AG04449 (cell line): Measurements from ENCODE around the gene DVL1.

Source experiments
- CTCF ChIA-PET: fragments of 350-600 bp; formaldehyde crosslinking; extraction: SDS; loops from one replicate; lab custom pipeline; 2021; ENCODE audit warnings: antibody characterized with exemption; lab: Yijun Ruan, JAX
- POLR2A ChIA-PET: fragments of 400-600, 350-600 bp; formaldehyde crosslinking; extraction: SDS; loops from one replicate; lab custom pipeline; 2020; ENCODE audit warnings: antibody characterized with exemption, inconsistent platforms; lab: Yijun Ruan, JAX
- DNase-seq: peaks from one replicate; pipeline ENCODE4 v3.0.0-alpha.2; 2010; ENCODE audit warnings: low read depth, low spot score
- H3K4me3 ChIP-seq: 2 replicates; pipeline ENCODE4 v1.5.1; 2011; ENCODE audit warnings: low read depth, mild to moderate bottlenecking, control low read depth, low read length
- CTCF ChIP-seq: IDR thresholded peaks from one replicate; pipeline ENCODE4 v1.5.1; 2011; ENCODE audit warnings: mild to moderate bottlenecking, moderate library complexity, low read length, control low read depth, inconsistent platforms; ENCODE audit not compliant: insufficient read depth; ENCODE audit errors: missing control alignments

DVL1 gene

GRCh38 chr1:1377540-1378205 lies 28.5 kb upstream of the DVL1 start:
- POLR2A ChIA-PET = no interaction called here
- TF ChIP-seq CTCF = no peak
- DNase-seq = no peak
- no peak overlapping the region for H3K4me3 ChIP-seq
- CTCF ChIA-PET = interaction anchor here (1.4 to 1.5 kb wide), 2 partner anchors 21 to 128 kb away, joined by 3 to 7 read pairs; partner anchors contain the start of gene CCNL2

GRCh38 chr1:1376551-1377226 lies 27.5 kb upstream of the DVL1 start:
- CTCF ChIA-PET = interaction anchor here (1.9 to 9.3 kb wide), 2 partner anchors 11 to 32 kb away, joined by 7 to 138 read pairs; partner anchors contain the start of gene DVL1
- DNase-seq = no peak
- TF ChIP-seq CTCF = no peak
- POLR2A ChIA-PET = interaction anchor here (1.7 to 3.1 kb wide), 2 partner anchors 8 to 20 kb away, joined by 8 to 36 read pairs; partner anchors contain the start of gene CCNL2
- no peak overlapping the region for H3K4me3 ChIP-seq

GRCh38 chr1:1374929-1375662 lies 25.9 kb upstream of the DVL1 start, which contains the start of gene AURKAIP1:
Gene AURKAIP1 (minus strand): TSS chr1:1375207. CDS start chr1:1374756, 451 bp downstream.
- TF ChIP-seq CTCF = peak; percentile 67
- CTCF ChIA-PET = interaction anchor here (0.8 to 9.3 kb wide), 9 partner anchors 8 to 130 kb away, joined by 3 to 138 read pairs (median 7); partner anchors contain the start of genes CCNL2 and DVL1

GRCh38 chr1:1374589-1374928 lies 25.3 kb upstream of the DVL1 start:
- CTCF ChIA-PET = interaction anchor here (0.8 to 9.3 kb wide), 10 partner anchors 9 to 131 kb away, joined by 3 to 138 read pairs (median 6); partner anchors contain the start of genes CCNL2 and DVL1
- POLR2A ChIA-PET = interaction anchor here (0.7 to 3.1 kb wide), 12 partner anchors 10 to 33 kb away, joined by 3 to 36 read pairs (median 5); partner anchors contain the start of genes CCNL2, MRPL20 and MXRA8
- peak overlapping the region; percentile 85 for H3K4me3 ChIP-seq
- no peak for TF ChIP-seq CTCF
- no peak for DNase-seq

More at GRCh38 chr1:1374929-1375662, 25.9 kb upstream of the DVL1 start, which contains the start of gene AURKAIP1:
- DNase-seq = peak; percentile 97
- H3K4me3 ChIP-seq = peak within 1 kb of the TSS; percentile 85
- POLR2A ChIA-PET = interaction anchor here (0.7 to 3.1 kb wide), 15 partner anchors 10 to 70 kb away, joined by 3 to 36 read pairs (median 4); partner anchors contain the start of genes CCNL2, MRPL20 and MXRA8

- ChIA-PET POLR2A (interaction anchor here (0.9 to 3.1 kb wide), 3 partner anchors 15 to 26 kb away, joined by 3 to 36 read pairs (median 15); partner anchors contain the start of genes CCNL2 and MXRA8), CTCF (interaction anchor here (0.7 to 9.3 kb wide), 9 partner anchors 9 to 61 kb away, joined by 3 to 138 read pairs (median 4); partner anchors contain the start of gene DVL1)
- H3K4me3 ChIP-seq = peak overlapping the region; percentile 85
- TF ChIP-seq CTCF = no peak
- DNase-seq = no peak
These were observed 24.8 kb upstream of the DVL1 start for GRCh38 chr1:1373815-1374588.
